GM23338 (cell line): ENCODE results near the gene KLHL36. TPM values are rescaled to one million over a fixed set of nuclear protein-coding genes. Genes with fewer than 3 reads are reported as not detected.

ENCODE experiments used
- ATAC-seq: fragments of 200-7000 bp; cut with Tn5 transposase; 3 replicates; pipeline ENCODE4 v1.9.1; 2020
- DNase-seq: peaks from one replicate; pipeline ENCODE4 v3.0.0-alpha.2; 2015; ENCODE audit warnings: low spot score
- H2AFZ ChIP-seq: fragments of 200-600 bp; sonication (generic); 2 replicates; pipeline ENCODE4 v1.8.0; 2016; ENCODE audit warnings: antibody characterized with exemption, mild to moderate bottlenecking, moderate library complexity
- H3F3A ChIP-seq: fragments of 200-600 bp; sonication (generic); replicated peaks from 2 replicates; pipeline ENCODE4 v1.8.0; 2017; ENCODE audit warnings: antibody characterized with exemption, mixed run types, low read depth
- H3K27ac ChIP-seq: fragments of 200-600 bp; sonication (generic); 2 replicates; pipeline ENCODE4 v1.6.1; 2016; ENCODE audit warnings: low read depth
- H3K27me3 ChIP-seq: fragments of 200-600 bp; sonication (generic); 2 replicates; pipeline ENCODE4 v1.8.0; 2016; ENCODE audit warnings: mild to moderate bottlenecking, mixed run types, moderate library complexity; ENCODE audit not compliant: insufficient read depth
- H3K36me3 ChIP-seq: fragments of 200-600 bp; sonication (generic); 2 replicates; pipeline ENCODE4 v1.8.0; 2016; ENCODE audit warnings: mild to moderate bottlenecking; ENCODE audit not compliant: insufficient read depth
- H3K4me1 ChIP-seq: fragments of 200-600 bp; sonication (generic); 2 replicates; pipeline ENCODE4 v1.8.0; 2016; ENCODE audit warnings: mild to moderate bottlenecking, moderate library complexity; ENCODE audit not compliant: insufficient read depth
- H3K4me2 ChIP-seq: fragments of 200-600 bp; sonication (generic); 2 replicates; pipeline ENCODE4 v1.7.1; 2017; ENCODE audit warnings: mixed run types
- H3K4me3 ChIP-seq: fragments of 200-600 bp; sonication (generic); 2 replicates; pipeline ENCODE4 v1.6.1; 2016; ENCODE audit warnings: mixed run types
- H3K79me2 ChIP-seq: fragments of 200-600 bp; sonication (generic); replicated peaks from 2 replicates; pipeline ENCODE4 v1.8.0; 2017; ENCODE audit warnings: mild to moderate bottlenecking; ENCODE audit not compliant: insufficient read depth
- H3K9me2 ChIP-seq: fragments of 200-600 bp; sonication (generic); 2 replicates; pipeline ENCODE4 v1.8.0; 2017; ENCODE audit not compliant: insufficient read depth
- H4K20me1 ChIP-seq: fragments of 200-600 bp; sonication (generic); replicated peaks from 2 replicates; pipeline ENCODE4 v1.8.0; 2017; ENCODE audit warnings: mild to moderate bottlenecking; ENCODE audit not compliant: insufficient read depth
- H3K27ac Mint-ChIP-seq: 2 replicates; pipeline ENCODE4 v1.8.0; 2020; ENCODE audit warnings: inconsistent platforms, mild to moderate bottlenecking, moderate library complexity, mixed read lengths
- H3K27me3 Mint-ChIP-seq: 3 replicates; pipeline ENCODE4 v1.8.0; 2022; ENCODE audit warnings: low read depth, mild to moderate bottlenecking, moderate library complexity, mixed read lengths, inconsistent platforms; ENCODE audit not compliant: insufficient read depth, poor library complexity
- H3K36me3 Mint-ChIP-seq: 3 replicates; pipeline ENCODE4 v1.8.0; 2021; ENCODE audit warnings: low read depth, mild to moderate bottlenecking, inconsistent platforms, moderate library complexity, mixed read lengths
- H3K4me1 Mint-ChIP-seq: 3 replicates; pipeline ENCODE4 v1.8.0; 2020; ENCODE audit warnings: mild to moderate bottlenecking, inconsistent platforms, mixed read lengths
- H3K4me3 Mint-ChIP-seq: 3 replicates; pipeline ENCODE4 v1.8.0; 2021; ENCODE audit warnings: moderate library complexity, mild to moderate bottlenecking, inconsistent platforms, mixed read lengths
- H3K9me3 Mint-ChIP-seq: 3 replicates; pipeline ENCODE4 v1.8.0; 2020; ENCODE audit warnings: moderate library complexity, mild to moderate bottlenecking, inconsistent platforms, mixed read lengths
- CREB1 ChIP-seq: fragments of 250-450 bp; sonication (Bioruptor Pico); IDR thresholded peaks from 2 replicates; pipeline ENCODE4 v1.5.0; 2020; ENCODE audit warnings: low read depth, mild to moderate bottlenecking, moderate library complexity
- EZH2 ChIP-seq: fragments of 200-600 bp; sonication (generic); IDR thresholded peaks from one replicate; pipeline ENCODE4 v1.8.0; 2017; ENCODE audit warnings: antibody characterized with exemption, mild to moderate bottlenecking, low read depth; ENCODE audit not compliant: unreplicated experiment
- EZH2phosphoT487 ChIP-seq: fragments of 200-600 bp; sonication (generic); IDR thresholded peaks from one replicate; pipeline ENCODE4 v1.8.1; 2018; ENCODE audit warnings: antibody characterized with exemption; ENCODE audit not compliant: unreplicated experiment
- JUNB ChIP-seq: IDR thresholded peaks from one replicate; pipeline ENCODE4 v1.6.1; 2016; ENCODE audit warnings: antibody characterized with exemption; ENCODE audit not compliant: unreplicated experiment
- NANOG ChIP-seq: IDR thresholded peaks from 2 replicates; pipeline ENCODE4 v1.6.1; 2016; ENCODE audit warnings: antibody characterized with exemption, borderline replicate concordance
- POLR2AphosphoS5 ChIP-seq: IDR thresholded peaks from 2 replicates; pipeline ENCODE4 v1.6.1; 2016; ENCODE audit warnings: antibody characterized with exemption, low read depth
- STAT1 ChIP-seq: IDR thresholded peaks from one replicate; pipeline ENCODE4 v1.6.1; 2016; ENCODE audit warnings: antibody characterized with exemption; ENCODE audit not compliant: unreplicated experiment
- ZNF114 ChIP-seq: fragments of 250-450 bp; sonication (Bioruptor Pico); IDR thresholded peaks from 2 replicates; pipeline ENCODE4 v1.5.0; 2020; ENCODE audit warnings: mild to moderate bottlenecking, moderate library complexity
- ZNF331 ChIP-seq: fragments of 250-450 bp; sonication (Bioruptor Pico); IDR thresholded peaks from 2 replicates; pipeline ENCODE4 v1.5.0; 2020; ENCODE audit warnings: low read depth, mild to moderate bottlenecking, moderate library complexity
- polyA plus RNA-seq: library from polyadenylated mRNA; unstranded; fragments of >200 nt; fragmentation: Nextera tagmentation; extraction: Ambion mirVana; gene quantifications from 2 replicates; pipeline ENCODE4 v1.2.1, GENCODE V29; 2016
- total RNA-seq: library from RNA; depleted of rRNA; stranded (reverse); fragments of >200 nt; shearing (Covaris generic); gene quantifications from 2 replicates; pipeline ENCODE4 v1.2.3, GENCODE V29; 2014
- TF ChIP-seq, protein P1 (sequence below): fragments of 250-450 bp; sonication (Bioruptor Pico); IDR thresholded peaks from 2 replicates; pipeline ENCODE4 v1.5.0; 2020; ENCODE audit warnings: mild to moderate bottlenecking, moderate library complexity
- TF ChIP-seq, protein P2 (sequence below): IDR thresholded peaks from one replicate; pipeline ENCODE4 v1.6.1; 2018; ENCODE audit warnings: antibody characterized with exemption; ENCODE audit not compliant: unreplicated experiment
- TF ChIP-seq, protein P3 (sequence below), 2 experiments: fragments of 200-600 bp in 1 of 2; sonication (generic) in 1 of 2; conservative IDR thresholded peaks; 2 replicates each; pipeline versions ENCODE4 v1.5.1 to v1.6.1; 2016 to 2017; ENCODE audit warnings: antibody characterized with exemption in 2 of 2, low read depth in 2 of 2, mild to moderate bottlenecking in 2 of 2, moderate library complexity in 1 of 2
- TF ChIP-seq, protein P4 (sequence below): IDR thresholded peaks from 2 replicates; pipeline ENCODE4 v1.6.1; 2016; ENCODE audit warnings: antibody characterized with exemption

KLHL36 gene
- total and polyA plus RNA-seq, 2 experiments from 2014 or later = 13.4 to 70.4 TPM

DNA sequence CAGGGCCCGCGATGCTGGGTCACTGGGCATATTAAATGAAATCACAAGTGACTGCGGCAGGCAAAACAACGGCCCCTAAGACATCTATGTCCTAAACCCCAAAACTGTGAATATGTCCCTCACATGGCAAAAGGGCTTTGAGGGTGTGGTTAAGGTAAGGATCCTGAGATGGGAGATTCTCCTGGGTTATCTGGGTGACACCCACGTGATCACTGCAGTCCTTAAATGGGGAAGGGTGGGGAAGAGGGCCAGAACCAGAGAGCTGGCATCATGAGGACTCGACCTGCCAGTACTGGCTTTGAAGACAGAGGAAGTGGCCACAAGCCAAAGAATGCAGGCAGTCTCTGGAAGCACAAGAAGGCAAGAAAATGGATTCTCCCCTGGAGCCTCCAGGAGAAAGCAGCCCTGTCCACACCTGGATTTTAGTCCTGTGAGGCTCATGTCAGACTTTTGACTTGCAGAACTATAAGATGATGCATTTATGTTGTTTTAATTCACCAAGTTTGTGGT is 42.9 kb upstream of the KLHL36 start:
- Histone ChIP-seq H3K36me3 (no peaks in the 10 kb centered on the region), H3K79me2 (peaks cover 85% of the 10 kb centered on the region), H3K27me3 (no peaks in the 10 kb centered on the region), H3F3A (peaks cover 13% of the 10 kb centered on the region), H3K4me3 (no peak overlapping the region), H3K9me2 (no peaks in the 10 kb centered on the region), H3K4me2 (no peak overlapping the region), H2AFZ (no peak overlapping the region), H3K27ac (no peak overlapping the region), H4K20me1 (peaks cover 35% of the 10 kb centered on the region), H3K4me1 (peaks cover 24% of the 10 kb centered on the region)
- H3K4me3 Mint-ChIP-seq = no peak overlapping the region
- peaks cover 39% of the 10 kb centered on the region for H3K4me1 Mint-ChIP-seq
- TF ChIP-seq POLR2AphosphoS5 (no peak), NANOG (no peak), ZNF114 (no peak), JUNB (no peak), EZH2phosphoT487 (no peak), ZNF331 (CRISPR knock-in tag) (no peak), EZH2 (no peak), STAT1 (no peak), CREB1 (CRISPR knock-in tag) (no peak)
- TF ChIP-seq, protein P1, sequence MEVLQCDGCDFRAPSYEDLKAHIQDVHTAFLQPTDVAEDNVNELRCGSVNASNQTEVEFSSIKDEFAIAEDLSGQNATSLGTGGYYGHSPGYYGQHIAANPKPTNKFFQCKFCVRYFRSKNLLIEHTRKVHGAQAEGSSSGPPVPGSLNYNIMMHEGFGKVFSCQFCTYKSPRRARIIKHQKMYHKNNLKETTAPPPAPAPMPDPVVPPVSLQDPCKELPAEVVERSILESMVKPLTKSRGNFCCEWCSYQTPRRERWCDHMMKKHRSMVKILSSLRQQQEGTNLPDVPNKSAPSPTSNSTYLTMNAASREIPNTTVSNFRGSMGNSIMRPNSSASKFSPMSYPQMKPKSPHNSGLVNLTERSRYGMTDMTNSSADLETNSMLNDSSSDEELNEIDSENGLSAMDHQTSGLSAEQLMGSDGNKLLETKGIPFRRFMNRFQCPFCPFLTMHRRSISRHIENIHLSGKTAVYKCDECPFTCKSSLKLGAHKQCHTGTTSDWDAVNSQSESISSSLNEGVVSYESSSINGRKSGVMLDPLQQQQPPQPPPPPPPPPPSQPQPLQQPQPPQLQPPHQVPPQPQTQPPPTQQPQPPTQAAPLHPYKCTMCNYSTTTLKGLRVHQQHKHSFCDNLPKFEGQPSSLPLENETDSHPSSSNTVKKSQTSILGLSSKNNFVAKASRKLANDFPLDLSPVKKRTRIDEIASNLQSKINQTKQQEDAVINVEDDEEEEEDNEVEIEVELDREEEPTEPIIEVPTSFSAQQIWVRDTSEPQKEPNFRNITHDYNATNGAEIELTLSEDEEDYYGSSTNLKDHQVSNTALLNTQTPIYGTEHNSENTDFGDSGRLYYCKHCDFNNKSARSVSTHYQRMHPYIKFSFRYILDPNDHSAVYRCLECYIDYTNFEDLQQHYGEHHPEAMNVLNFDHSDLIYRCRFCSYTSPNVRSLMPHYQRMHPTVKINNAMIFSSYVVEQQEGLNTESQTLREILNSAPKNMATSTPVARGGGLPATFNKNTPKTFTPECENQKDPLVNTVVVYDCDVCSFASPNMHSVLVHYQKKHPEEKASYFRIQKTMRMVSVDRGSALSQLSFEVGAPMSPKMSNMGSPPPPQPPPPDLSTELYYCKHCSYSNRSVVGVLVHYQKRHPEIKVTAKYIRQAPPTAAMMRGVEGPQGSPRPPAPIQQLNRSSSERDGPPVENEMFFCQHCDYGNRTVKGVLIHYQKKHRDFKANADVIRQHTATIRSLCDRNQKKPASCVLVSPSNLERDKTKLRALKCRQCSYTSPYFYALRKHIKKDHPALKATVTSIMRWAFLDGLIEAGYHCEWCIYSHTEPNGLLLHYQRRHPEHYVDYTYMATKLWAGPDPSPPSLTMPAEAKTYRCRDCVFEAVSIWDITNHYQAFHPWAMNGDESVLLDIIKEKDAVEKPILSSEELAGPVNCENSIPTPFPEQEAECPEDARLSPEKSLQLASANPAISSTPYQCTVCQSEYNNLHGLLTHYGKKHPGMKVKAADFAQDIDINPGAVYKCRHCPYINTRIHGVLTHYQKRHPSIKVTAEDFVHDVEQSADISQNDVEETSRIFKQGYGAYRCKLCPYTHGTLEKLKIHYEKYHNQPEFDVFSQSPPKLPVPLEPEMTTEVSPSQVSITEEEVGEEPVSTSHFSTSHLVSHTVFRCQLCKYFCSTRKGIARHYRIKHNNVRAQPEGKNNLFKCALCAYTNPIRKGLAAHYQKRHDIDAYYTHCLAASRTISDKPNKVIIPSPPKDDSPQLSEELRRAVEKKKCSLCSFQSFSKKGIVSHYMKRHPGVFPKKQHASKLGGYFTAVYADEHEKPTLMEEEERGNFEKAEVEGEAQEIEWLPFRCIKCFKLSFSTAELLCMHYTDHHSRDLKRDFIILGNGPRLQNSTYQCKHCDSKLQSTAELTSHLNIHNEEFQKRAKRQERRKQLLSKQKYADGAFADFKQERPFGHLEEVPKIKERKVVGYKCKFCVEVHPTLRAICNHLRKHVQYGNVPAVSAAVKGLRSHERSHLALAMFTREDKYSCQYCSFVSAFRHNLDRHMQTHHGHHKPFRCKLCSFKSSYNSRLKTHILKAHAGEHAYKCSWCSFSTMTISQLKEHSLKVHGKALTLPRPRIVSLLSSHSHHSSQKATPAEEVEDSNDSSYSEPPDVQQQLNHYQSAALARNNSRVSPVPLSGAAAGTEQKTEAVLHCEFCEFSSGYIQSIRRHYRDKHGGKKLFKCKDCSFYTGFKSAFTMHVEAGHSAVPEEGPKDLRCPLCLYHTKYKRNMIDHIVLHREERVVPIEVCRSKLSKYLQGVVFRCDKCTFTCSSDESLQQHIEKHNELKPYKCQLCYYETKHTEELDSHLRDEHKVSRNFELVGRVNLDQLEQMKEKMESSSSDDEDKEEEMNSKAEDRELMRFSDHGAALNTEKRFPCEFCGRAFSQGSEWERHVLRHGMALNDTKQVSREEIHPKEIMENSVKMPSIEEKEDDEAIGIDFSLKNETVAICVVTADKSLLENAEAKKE (CRISPR knock-in tag) = no peak
- TF ChIP-seq, protein P2, sequence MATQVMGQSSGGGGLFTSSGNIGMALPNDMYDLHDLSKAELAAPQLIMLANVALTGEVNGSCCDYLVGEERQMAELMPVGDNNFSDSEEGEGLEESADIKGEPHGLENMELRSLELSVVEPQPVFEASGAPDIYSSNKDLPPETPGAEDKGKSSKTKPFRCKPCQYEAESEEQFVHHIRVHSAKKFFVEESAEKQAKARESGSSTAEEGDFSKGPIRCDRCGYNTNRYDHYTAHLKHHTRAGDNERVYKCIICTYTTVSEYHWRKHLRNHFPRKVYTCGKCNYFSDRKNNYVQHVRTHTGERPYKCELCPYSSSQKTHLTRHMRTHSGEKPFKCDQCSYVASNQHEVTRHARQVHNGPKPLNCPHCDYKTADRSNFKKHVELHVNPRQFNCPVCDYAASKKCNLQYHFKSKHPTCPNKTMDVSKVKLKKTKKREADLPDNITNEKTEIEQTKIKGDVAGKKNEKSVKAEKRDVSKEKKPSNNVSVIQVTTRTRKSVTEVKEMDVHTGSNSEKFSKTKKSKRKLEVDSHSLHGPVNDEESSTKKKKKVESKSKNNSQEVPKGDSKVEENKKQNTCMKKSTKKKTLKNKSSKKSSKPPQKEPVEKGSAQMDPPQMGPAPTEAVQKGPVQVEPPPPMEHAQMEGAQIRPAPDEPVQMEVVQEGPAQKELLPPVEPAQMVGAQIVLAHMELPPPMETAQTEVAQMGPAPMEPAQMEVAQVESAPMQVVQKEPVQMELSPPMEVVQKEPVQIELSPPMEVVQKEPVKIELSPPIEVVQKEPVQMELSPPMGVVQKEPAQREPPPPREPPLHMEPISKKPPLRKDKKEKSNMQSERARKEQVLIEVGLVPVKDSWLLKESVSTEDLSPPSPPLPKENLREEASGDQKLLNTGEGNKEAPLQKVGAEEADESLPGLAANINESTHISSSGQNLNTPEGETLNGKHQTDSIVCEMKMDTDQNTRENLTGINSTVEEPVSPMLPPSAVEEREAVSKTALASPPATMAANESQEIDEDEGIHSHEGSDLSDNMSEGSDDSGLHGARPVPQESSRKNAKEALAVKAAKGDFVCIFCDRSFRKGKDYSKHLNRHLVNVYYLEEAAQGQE = no peak
- TF ChIP-seq, protein P3, sequence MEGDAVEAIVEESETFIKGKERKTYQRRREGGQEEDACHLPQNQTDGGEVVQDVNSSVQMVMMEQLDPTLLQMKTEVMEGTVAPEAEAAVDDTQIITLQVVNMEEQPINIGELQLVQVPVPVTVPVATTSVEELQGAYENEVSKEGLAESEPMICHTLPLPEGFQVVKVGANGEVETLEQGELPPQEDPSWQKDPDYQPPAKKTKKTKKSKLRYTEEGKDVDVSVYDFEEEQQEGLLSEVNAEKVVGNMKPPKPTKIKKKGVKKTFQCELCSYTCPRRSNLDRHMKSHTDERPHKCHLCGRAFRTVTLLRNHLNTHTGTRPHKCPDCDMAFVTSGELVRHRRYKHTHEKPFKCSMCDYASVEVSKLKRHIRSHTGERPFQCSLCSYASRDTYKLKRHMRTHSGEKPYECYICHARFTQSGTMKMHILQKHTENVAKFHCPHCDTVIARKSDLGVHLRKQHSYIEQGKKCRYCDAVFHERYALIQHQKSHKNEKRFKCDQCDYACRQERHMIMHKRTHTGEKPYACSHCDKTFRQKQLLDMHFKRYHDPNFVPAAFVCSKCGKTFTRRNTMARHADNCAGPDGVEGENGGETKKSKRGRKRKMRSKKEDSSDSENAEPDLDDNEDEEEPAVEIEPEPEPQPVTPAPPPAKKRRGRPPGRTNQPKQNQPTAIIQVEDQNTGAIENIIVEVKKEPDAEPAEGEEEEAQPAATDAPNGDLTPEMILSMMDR (conservative IDR thresholded peaks at IDR 0.05; ENCODE audit: low read depth in 2 of 2) = no peak
- TF ChIP-seq, protein P4, sequence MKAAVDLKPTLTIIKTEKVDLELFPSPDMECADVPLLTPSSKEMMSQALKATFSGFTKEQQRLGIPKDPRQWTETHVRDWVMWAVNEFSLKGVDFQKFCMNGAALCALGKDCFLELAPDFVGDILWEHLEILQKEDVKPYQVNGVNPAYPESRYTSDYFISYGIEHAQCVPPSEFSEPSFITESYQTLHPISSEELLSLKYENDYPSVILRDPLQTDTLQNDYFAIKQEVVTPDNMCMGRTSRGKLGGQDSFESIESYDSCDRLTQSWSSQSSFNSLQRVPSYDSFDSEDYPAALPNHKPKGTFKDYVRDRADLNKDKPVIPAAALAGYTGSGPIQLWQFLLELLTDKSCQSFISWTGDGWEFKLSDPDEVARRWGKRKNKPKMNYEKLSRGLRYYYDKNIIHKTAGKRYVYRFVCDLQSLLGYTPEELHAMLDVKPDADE = no peak
- H3K36me3 Mint-ChIP-seq = peaks cover 27% of the 10 kb centered on the region
- H3K9me3 Mint-ChIP-seq = peaks cover 3% of the 10 kb centered on the region; the same call in 2 of the 3 replicates
- ATAC-seq (no peak), DNase-seq (no peak)
- H3K27me3 Mint-ChIP-seq = peaks cover 20% of the 10 kb centered on the region
- H3K27ac Mint-ChIP-seq = no peak overlapping the region
